Astrocyte (in vitro differentiated cells and primary cell): ENCODE measurements around the gene AOAH. TPM values are rescaled to one million over a fixed set of nuclear protein-coding genes. Genes with fewer than 3 reads are reported as not detected.

ENCODE experiments used
- DNase-seq: peaks from one replicate; pipeline ENCODE4 v3.0.0-alpha.2; 2010; ENCODE audit warnings: low read depth
- FAIRE-seq: peaks from 2 replicates; lab custom pipeline; 2011; peaks lifted over from hg19 to GRCh38; lab: Jason Lieb, UNC
- H2AFZ ChIP-seq: 2 replicates; pipeline ENCODE4 v1.6.0; 2012; ENCODE audit warnings: low read depth, low read length, inconsistent platforms
- H3K27ac ChIP-seq: 2 replicates; pipeline ENCODE4 v1.5.1; 2011; ENCODE audit warnings: low read depth, low read length, inconsistent platforms
- H3K27me3 ChIP-seq: 2 replicates; pipeline ENCODE4 v1.6.0; 2011; ENCODE audit warnings: low read length, inconsistent platforms; ENCODE audit not compliant: insufficient read depth
- H3K36me3 ChIP-seq: 2 replicates; pipeline ENCODE4 v1.5.1; 2011; ENCODE audit warnings: low read length, inconsistent platforms; ENCODE audit not compliant: insufficient read depth
- H3K4me1 ChIP-seq: 2 replicates; pipeline ENCODE4 v1.5.1; 2011; ENCODE audit warnings: low read length, inconsistent platforms; ENCODE audit not compliant: insufficient read depth
- H3K4me2 ChIP-seq: 2 replicates; pipeline ENCODE4 v1.6.0; 2012; ENCODE audit warnings: low read length, inconsistent platforms
- H3K4me3 ChIP-seq: 2 replicates; pipeline ENCODE4 v1.5.1; 2011; ENCODE audit warnings: low read depth, mild to moderate bottlenecking, low read length, inconsistent platforms; ENCODE audit not compliant: insufficient read depth
- H3K79me2 ChIP-seq: 2 replicates; pipeline ENCODE4 v1.6.0; 2012; ENCODE audit warnings: mild to moderate bottlenecking, low read length, inconsistent platforms; ENCODE audit not compliant: insufficient read depth
- H3K9ac ChIP-seq: 2 replicates; pipeline ENCODE4 v1.6.0; 2012; ENCODE audit warnings: mild to moderate bottlenecking, low read length, inconsistent platforms
- H3K9me3 ChIP-seq: 2 replicates; pipeline ENCODE4 v1.5.1; 2012; ENCODE audit warnings: low read depth, mild to moderate bottlenecking, low read length, inconsistent platforms; ENCODE audit not compliant: insufficient read depth
- H4K20me1 ChIP-seq: 2 replicates; pipeline ENCODE4 v1.6.0; 2012; ENCODE audit warnings: low read length, inconsistent platforms; ENCODE audit not compliant: insufficient read depth
- H3K27ac Mint-ChIP-seq: one replicate; pipeline ENCODE4 v1.8.0; 2021; ENCODE audit warnings: mild to moderate bottlenecking, mixed read lengths; ENCODE audit not compliant: unreplicated experiment
- H3K27me3 Mint-ChIP-seq: one replicate; pipeline ENCODE4 v1.8.0; 2021; ENCODE audit warnings: low read depth, mixed read lengths; ENCODE audit not compliant: unreplicated experiment
- H3K36me3 Mint-ChIP-seq: one replicate; pipeline ENCODE4 v1.8.0; 2021; ENCODE audit warnings: low read depth, mixed read lengths; ENCODE audit not compliant: unreplicated experiment
- H3K4me1 Mint-ChIP-seq: one replicate; pipeline ENCODE4 v1.8.0; 2021; ENCODE audit warnings: low read depth, mixed read lengths; ENCODE audit not compliant: unreplicated experiment
- H3K4me3 Mint-ChIP-seq: one replicate; pipeline ENCODE4 v1.8.0; 2021; ENCODE audit warnings: mild to moderate bottlenecking, moderate library complexity, mixed read lengths; ENCODE audit not compliant: unreplicated experiment
- H3K9me3 Mint-ChIP-seq: one replicate; pipeline ENCODE4 v1.8.0; 2021; ENCODE audit warnings: mild to moderate bottlenecking, mixed read lengths; ENCODE audit not compliant: unreplicated experiment
- EZH2 ChIP-seq: IDR thresholded peaks from 2 replicates; pipeline ENCODE4 v1.6.1; 2012; ENCODE audit warnings: mild to moderate bottlenecking, low read length, inconsistent platforms; ENCODE audit not compliant: insufficient read depth
- total RNA-seq: library from RNA; stranded (reverse); gene quantifications from 2 replicates; pipeline ENCODE4 v1.2.1, GENCODE V29; 2021
- TF ChIP-seq, protein P1 (sequence below): IDR thresholded peaks from 2 replicates; pipeline ENCODE4 v1.5.1; 2011; ENCODE audit warnings: low read depth, mild to moderate bottlenecking, inconsistent platforms, low read length, moderate library complexity; ENCODE audit not compliant: insufficient read depth

AOAH gene
- total RNA-seq, 1 donor from 2014 or later: not detected

DNA sequence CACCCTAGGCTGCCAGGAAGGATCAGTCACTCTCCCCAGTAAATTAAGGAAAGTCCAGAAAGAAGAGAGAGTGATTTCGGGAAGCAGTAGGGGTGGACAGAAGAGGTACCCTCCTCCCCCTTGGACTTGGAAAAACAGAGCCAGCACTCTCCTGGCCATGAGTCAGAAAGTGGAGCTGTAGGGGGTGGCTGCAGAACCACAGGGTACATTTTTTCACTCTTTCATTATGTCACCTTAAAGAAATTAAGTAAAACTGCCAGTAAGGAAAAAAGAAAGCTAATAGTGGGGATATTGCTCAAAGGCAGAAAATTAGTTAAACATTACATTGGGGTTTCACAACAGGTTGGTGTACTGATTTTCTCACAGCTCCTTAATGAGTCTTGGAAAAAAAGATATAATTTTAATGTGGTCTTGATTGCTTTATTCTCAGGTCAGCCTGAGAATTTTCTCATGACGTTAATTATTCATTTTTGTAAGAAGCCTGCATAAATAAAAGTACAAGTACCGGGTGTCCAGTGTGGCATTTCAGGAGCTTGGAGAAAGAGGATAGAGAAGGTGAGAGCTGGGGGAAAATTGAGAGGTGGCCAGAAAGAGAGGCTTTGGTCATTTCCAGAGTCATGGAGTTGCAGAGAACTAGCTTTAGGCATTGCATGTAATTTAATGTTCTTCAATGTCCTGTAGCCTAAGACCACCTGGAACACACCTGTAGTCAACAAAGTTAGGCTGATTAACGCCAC, 23.2 kb upstream of the AOAH start:
- no peaks in the 10 kb centered on the region for H3K9me3 ChIP-seq
- H3K4me2 ChIP-seq: peak overlapping the region; percentile 72
- DNase-seq: peak; percentile 83
- no peaks in the 10 kb centered on the region for H3K27me3 Mint-ChIP-seq
- H2AFZ ChIP-seq: peak overlapping the region; percentile 38
- H3K27me3 ChIP-seq: no peaks in the 10 kb centered on the region
- peak overlapping the region; percentile 72 for H3K27ac ChIP-seq
- peak overlapping the region; percentile 57 for H3K9ac ChIP-seq
- no peaks in the 10 kb centered on the region for H3K79me2 ChIP-seq
- H3K4me1 ChIP-seq: peaks cover 33% of the 10 kb centered on the region
- H4K20me1 ChIP-seq: no peaks in the 10 kb centered on the region
- peaks cover 44% of the 10 kb centered on the region for H3K4me1 Mint-ChIP-seq
- H3K27ac Mint-ChIP-seq: peak overlapping the region; percentile 97
- no peak for TF ChIP-seq EZH2
- TF ChIP-seq, protein P1, sequence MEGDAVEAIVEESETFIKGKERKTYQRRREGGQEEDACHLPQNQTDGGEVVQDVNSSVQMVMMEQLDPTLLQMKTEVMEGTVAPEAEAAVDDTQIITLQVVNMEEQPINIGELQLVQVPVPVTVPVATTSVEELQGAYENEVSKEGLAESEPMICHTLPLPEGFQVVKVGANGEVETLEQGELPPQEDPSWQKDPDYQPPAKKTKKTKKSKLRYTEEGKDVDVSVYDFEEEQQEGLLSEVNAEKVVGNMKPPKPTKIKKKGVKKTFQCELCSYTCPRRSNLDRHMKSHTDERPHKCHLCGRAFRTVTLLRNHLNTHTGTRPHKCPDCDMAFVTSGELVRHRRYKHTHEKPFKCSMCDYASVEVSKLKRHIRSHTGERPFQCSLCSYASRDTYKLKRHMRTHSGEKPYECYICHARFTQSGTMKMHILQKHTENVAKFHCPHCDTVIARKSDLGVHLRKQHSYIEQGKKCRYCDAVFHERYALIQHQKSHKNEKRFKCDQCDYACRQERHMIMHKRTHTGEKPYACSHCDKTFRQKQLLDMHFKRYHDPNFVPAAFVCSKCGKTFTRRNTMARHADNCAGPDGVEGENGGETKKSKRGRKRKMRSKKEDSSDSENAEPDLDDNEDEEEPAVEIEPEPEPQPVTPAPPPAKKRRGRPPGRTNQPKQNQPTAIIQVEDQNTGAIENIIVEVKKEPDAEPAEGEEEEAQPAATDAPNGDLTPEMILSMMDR: no peak
- no peaks in the 10 kb centered on the region for H3K36me3 ChIP-seq
- FAIRE-seq: no peak
- peak overlapping the region; percentile 29 for H3K4me3 ChIP-seq
- H3K36me3 Mint-ChIP-seq: no peaks in the 10 kb centered on the region
- peak overlapping the region; percentile 14 for H3K4me3 Mint-ChIP-seq
- H3K9me3 Mint-ChIP-seq: peaks cover 3% of the 10 kb centered on the region

DNA sequence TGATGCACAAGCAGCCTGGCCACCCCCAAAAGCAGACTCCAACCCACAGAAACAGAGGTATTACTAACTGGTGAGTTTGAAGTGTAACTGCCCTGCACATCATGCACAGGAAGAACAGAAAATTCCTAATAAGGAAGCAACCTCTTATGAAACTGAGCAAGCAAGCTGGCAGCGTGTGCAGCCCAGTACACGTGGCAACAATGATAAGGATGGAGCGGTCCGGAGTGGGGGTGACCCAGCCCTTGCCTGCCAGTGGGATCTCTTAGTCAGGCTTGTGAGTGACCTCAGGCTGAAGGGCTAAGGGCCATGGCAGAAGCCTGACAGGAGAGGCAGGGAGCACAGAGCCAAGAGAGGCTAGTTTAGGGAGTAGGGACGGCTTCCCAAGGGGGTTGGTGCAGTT, 22.1 kb upstream of the AOAH start:
- Histone ChIP-seq H3K79me2 (no peaks in the 10 kb centered on the region), H4K20me1 (no peaks in the 10 kb centered on the region), H2AFZ (peak overlapping the region; percentile 67), H3K27me3 (no peaks in the 10 kb centered on the region), H3K4me1 (peaks cover 33% of the 10 kb centered on the region), H3K9me3 (no peaks in the 10 kb centered on the region), H3K36me3 (no peaks in the 10 kb centered on the region), H3K27ac (peak overlapping the region; percentile 72), H3K4me2 (peak overlapping the region; percentile 11), H3K4me3 (no peak overlapping the region), H3K9ac (no peak overlapping the region)
- Mint-ChIP-seq H3K36me3 (no peaks in the 10 kb centered on the region), H3K27me3 (no peaks in the 10 kb centered on the region), H3K27ac (peak overlapping the region; percentile 97), H3K4me1 (peaks cover 44% of the 10 kb centered on the region), H3K9me3 (peaks cover 3% of the 10 kb centered on the region), H3K4me3 (no peak overlapping the region)
- DNase-seq (peak; percentile 74), FAIRE-seq (no peak)
- no peak for TF ChIP-seq EZH2
- TF ChIP-seq, protein P1: no peak
